T-helper 1 cell treated with Interleukin-12 subunit alpha and Interleukin-12 subunit beta and Interleukin-4 antibody, amounts not matched to agents 30 μg/mL and 1 μg/mL, for 36 hours (primary cell): ENCODE results near the gene SPPL2C.

ENCODE experiments used
- H3K27ac Mint-ChIP-seq: one replicate; pipeline ENCODE4 v1.8.0; 2021; ENCODE audit warnings: mild to moderate bottlenecking, mixed read lengths
- H3K27me3 Mint-ChIP-seq: one replicate; pipeline ENCODE4 v1.8.0; 2021; ENCODE audit warnings: low read depth, mixed read lengths
- H3K36me3 Mint-ChIP-seq: one replicate; pipeline ENCODE4 v1.8.0; 2021; ENCODE audit warnings: low read depth, mixed read lengths
- H3K4me1 Mint-ChIP-seq: one replicate; pipeline ENCODE4 v1.8.0; 2021; ENCODE audit warnings: low read depth, mixed read lengths
- H3K4me3 Mint-ChIP-seq: one replicate; pipeline ENCODE4 v1.8.0; 2021; ENCODE audit warnings: mild to moderate bottlenecking, moderate library complexity, mixed read lengths
- H3K9me3 Mint-ChIP-seq: one replicate; pipeline ENCODE4 v1.8.0; 2021; ENCODE audit warnings: mixed read lengths

Gene SPPL2C

GRCh38 chr17:45895969-45896785 is 51.5 kb downstream of the SPPL2C start:
- Mint-ChIP-seq H3K27ac (no peak overlapping the region), H3K9me3 (no peaks in the 10 kb centered on the region), H3K4me3 (peak overlapping the region; percentile 34), H3K27me3 (peaks cover 69% of the 10 kb centered on the region), H3K4me1 (peaks cover 8% of the 10 kb centered on the region), H3K36me3 (no peaks in the 10 kb centered on the region)
